Measurements from ENCODE around the gene RSPH1. TPM values are rescaled to one million over a fixed set of nuclear protein-coding genes. Genes with fewer than 3 reads are reported as not detected.

Gene RSPH1
- total and polyA plus RNA-seq, 2 of the 8 experiments (the other 6 are each of a cell fraction or from before 2014, with no cell fraction given) = 0.24 TPM; not detected in 1

- TF ChIP-seq CBX5 (IDR thresholded peaks at IDR 0.05; ENCODE audit: low read depth, low read length) (no peak), RBBP5 (IDR thresholded peaks at IDR 0.05; ENCODE audit: borderline replicate concordance, low read depth, low read length) (no peak), POLR2AphosphoS5 (IDR thresholded peaks at IDR 0.05; ENCODE audit: low read depth, low read length) (no peak), EP300 (IDR thresholded peaks at IDR 0.05; ENCODE audit: borderline replicate concordance in 1 of 2, low read depth in 2 of 2, low read length in 2 of 2) (no peak)
Measured at GRCh38 chr21:42541618-42542017, 45.6 kb upstream of the RSPH1 start (continued).

Data from H1 (cell line).